ENCODE data around the gene KRT12.

Gene KRT12

DNA sequence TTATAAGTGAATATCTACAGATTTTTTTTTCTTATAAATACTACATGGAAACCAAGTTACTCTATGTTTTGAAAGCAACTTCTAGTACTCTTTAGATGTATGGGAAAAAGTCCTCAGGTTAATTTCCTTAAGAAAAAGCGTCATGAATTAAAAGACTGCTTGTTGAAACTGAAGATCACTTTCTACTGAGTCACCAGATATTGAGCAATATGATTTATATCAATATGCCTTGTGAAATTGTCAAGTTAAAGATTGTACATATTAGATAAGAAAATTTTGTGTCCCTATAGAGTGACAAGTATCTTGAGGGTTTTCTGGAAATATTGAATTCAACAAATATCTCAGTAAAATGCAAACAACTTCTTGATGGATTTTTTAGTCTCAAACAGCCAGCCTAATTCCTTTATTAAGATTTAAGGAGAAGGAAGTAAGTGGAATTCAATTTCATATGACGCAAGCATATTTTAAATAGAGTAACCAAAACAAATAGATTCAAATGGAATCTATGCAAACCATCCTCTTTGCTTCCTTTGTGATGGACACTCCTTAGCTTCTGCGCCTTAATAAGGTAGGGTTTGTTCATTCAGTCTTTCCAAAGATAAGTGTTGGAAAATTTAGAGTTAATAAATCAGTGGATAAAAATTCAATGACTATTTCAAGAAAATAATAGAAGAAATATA, 16.6 kb downstream of the KRT12 start:
- no peak overlapping the region for H3K4me3 ChIP-seq (ENCODE audit: low read length)
- no peak for DNase-seq (ENCODE audit: low read depth, low spot score)

DNA sequence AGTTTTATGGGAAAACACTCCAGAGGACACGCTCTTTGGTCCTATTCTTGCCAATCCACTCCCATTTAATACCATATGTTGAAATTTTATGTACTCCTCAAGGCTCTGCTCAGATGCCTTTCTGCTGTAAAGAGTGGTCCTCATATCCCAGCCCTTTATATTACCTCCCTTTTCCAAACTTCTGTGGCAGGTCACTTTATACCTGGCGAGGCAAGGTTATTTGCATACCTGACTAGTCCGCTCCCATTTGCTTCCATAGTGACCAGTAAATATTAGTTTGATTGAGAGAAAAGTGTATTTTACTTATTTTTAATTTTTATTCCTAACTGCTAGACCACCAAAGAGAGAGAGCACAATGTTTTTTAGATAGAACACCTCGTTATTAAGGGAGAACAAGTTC, 17.3 kb downstream of the KRT12 start:
- DNase-seq (ENCODE audit: low read depth, low spot score) = no peak
- H3K4me3 ChIP-seq (ENCODE audit: low read length) = no peak overlapping the region

DNA sequence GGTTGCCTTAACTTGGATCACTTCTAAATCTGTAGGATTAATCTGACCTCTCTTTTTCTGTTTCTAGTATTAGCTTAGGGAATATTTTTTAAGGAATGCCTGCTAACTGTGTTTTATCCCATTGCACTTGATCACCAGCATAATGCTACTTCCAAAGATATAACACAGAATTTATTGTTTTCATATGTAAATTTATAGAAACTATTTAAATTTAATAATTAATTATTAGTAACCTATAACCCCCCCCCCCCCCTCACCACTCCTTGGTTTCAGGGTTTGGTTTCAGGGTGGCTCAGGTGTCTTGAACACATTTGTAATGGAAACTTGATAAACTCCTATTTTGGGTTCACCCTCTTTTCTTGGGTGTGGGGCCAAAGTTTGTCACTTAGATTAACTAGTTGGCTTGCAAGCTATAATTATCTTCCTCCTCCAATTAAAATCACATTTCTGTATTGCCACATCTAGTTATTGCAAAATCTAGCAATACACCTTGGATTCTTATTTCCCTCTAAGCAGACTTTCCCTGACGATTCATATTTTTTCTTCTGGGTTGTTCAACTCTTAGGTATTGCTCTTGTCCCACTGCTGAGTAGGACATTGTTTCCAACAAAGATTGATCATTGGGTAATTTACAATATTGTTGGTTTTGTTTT, 18.3 kb downstream of the KRT12 start:
- no peak overlapping the region for H3K4me3 ChIP-seq (ENCODE audit: low read length)
- no peak for DNase-seq (ENCODE audit: low read depth, low spot score)

DNA sequence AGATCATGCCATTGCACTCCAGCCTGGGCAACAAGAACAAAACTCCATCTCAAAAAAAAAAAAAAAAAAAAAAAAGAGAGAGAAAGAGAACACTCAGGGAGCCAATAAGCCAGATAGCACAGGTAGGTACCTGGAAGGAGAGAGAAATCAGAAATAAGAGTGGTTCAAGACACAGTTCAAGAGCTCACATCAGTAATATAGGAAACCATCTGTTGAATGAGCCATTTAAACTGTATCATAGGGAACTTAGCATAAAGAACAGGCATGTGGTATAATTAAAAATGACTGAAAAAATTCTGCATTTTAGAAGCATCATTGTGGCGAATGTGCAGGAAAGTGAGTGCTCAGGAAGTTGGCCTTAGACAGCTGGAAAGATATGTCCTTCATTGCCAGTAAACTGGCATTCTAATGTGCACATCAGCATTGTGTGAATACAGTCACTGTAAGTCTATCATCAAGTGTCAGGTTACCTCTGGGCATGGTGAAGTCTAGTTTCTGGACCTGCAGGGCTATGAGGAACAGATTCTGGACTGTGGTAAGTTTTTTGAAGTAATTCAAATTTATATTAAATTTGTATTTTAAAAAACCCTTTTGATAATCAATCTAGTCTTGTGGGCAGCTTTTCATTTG, 20.4 kb downstream of the KRT12 start:
- H3K4me3 ChIP-seq (ENCODE audit: low read length) = no peak overlapping the region
- no peak for DNase-seq (ENCODE audit: low read depth, low spot score)

DNA sequence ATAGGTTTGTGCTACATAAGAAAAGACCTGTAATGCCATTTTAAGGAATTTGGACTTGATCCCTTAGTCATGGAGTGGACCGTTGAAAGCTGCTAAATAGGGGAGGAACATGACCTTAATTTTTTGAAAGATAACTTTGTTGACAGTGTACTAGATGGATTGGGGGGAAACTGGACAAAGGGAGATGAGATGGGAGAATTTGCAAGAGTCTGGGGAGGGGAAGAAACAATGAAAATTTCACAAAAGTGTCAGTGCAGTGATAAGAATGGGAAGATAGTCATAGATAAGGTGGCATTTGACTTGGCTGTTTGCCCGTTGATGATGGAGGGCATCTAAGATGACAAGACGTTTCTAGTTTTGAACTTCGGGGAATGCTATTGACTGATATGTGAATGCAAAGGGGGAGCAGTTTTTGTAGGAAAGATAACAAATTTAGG, 22.3 kb downstream of the KRT12 start:
- no peak for DNase-seq (ENCODE audit: low read depth, low spot score)
- H3K4me3 ChIP-seq (ENCODE audit: low read length) = no peak overlapping the region

DNA sequence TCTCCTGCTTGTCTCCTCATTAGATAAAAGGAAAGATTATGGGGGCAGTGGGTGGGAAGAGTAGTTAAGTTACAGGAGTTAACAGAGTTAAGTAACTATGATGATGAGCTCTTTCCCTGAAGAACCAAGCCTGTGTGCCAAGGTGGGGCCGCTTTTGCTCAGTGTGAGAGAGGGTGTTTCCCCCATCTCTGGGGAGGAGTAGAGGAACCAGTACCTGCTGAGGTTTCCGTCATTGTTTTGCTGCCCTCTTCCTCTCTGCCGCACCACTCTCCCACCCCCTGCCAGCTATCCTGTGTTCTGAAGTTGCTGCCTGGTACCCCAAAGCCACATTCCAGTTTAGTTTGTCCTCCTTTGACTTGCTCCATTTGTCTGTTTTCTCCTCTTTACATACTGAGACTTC, 23.8 kb downstream of the KRT12 start:
- DNase-seq (ENCODE audit: low read depth, low spot score) = no peak

DNA sequence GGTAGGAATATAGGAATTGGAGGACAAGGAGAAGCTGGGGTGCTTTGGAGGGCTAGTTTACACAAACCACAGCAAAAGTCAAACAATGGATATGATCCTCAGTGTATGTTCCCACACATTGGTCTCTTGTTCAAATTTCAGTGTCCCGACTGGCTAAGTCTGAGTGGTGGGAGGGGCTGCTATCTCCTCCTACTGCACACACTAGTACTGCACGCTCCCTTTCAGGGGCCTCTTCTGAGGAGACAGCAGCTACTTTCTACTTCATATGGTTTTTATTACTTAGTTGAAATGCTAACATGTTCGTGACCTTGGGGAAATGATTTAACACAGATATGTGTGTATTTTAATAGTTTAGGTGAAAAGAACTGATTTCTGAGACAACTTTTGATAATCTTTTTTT, 25.8 kb downstream of the KRT12 start:
- DNase-seq (ENCODE audit: low read depth, low spot score) = no peak

More for the DNA sequence above, 23.8 kb downstream of the KRT12 start:
- H3K4me3 ChIP-seq (ENCODE audit: low read length) = no peak overlapping the region

DNA sequence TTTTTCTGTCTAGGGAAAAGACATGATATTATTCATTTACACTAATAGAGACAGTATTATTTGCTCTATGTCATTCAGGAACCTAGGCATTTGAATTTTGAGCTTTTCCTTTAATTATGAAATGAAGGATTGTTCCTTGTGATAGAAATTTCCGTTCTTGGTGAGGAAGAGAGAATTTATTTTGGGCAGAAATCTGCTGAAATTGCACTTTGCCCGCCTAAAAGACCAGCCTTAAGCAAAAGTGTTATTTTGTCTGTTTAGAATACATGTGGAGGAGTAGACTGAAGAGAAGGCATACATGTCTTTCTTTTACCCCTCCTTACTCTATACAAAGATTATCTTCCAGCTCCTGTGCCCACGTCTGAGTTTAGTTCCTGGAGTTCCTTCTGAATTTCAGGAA, 27.8 kb downstream of the KRT12 start:
- no peak for DNase-seq (ENCODE audit: low read depth, low spot score)
- no peak overlapping the region for H3K4me3 ChIP-seq (ENCODE audit: low read length)

More for the DNA sequence above, 25.8 kb downstream of the KRT12 start:
- H3K4me3 ChIP-seq (ENCODE audit: low read length) = no peak overlapping the region

DNA sequence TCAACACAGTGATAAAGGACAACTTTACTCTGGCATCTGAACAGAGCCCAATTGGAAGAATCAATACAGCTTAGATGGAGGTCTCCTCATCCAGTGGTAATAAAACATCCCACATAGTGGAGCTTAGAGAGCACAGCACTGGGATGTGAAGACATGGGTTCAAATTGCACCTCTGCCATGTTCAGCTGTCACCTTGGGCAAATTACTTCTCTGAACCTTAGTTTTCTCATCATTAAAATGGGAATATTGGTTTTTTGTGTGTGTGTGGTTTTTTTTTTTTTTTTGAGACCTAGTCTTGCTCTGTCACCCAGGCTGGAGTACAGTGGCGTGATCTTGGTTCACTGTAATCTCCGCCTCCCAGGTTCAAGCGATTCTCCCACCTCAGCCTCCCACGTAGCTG, 31.0 kb downstream of the KRT12 start:
- DNase-seq (ENCODE audit: low read depth, low spot score) = no peak
- H3K4me3 ChIP-seq (ENCODE audit: low read length) = no peak overlapping the region

DNA sequence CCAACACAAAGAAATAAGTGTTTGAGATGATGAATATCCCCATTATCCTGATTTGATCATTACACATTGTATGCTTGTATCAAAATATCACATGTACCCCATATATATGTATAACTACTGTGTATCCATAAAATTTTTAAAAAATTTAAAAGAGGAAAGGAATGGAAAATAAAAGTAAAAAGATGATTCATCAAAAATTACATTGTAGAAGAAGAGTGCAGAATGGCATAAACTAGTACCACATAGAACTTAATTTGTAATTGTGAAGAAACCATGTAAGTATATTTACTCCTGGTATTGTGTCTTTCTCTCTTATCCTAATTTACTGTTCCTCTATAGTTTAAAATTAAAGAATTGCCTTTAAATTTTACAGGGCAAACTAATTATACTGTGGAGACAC, 33.1 kb downstream of the KRT12 start:
- H3K4me3 ChIP-seq (ENCODE audit: low read length) = no peak overlapping the region

DNA sequence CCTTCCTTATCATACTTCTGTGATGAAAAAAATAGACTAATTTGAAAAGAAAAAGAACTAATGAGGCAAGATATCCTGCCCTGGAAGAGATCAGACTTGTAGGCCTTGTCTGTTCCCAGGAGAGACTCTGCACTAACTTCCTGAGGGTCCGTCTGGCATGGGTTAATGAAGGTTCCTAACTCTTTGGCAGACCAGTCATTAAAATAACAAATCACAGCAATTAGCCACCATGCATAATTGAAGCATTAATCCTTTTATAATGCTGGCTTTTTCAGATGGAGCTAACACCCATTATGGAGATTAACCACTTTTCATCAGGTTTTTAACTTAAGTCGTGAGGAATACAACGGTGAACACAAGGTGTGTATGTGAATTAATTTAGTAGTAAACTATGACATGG, 34.2 kb downstream of the KRT12 start:
- no peak for DNase-seq (ENCODE audit: low read depth, low spot score)
- H3K4me3 ChIP-seq (ENCODE audit: low read length) = no peak overlapping the region

More for the DNA sequence above, 33.1 kb downstream of the KRT12 start:
- no peak for DNase-seq (ENCODE audit: low read depth, low spot score)

DNA sequence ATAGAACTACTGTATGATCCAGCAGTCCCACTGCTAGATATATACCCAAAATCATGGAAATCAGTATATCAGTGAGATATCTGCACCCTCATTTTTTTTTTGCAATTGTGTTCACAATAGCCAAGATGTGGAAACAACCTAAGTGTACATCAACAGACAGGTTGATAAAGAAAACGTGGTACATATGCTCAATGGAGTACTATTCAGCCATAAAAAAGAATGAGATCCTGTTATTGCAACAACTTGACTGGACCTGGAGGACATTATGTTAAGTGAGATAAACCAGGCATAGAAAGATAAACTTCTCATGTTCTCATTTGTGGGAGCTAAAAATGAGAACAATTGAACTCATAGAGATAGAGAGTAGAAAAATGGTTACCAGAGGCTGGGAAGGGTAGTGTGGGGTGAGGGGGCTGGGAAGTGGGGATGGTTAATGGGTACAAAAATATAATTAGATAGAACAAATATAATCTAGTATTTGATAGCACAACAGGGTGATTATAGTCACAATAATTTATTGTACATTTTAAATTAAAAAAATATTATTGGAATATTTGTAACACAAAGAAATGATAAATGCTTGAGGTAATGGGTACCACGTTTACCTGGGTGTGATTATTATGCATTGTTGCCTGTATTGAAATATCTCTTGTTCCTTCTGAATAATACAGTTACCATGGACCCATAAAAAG, 36.8 kb downstream of the KRT12 start:
- DNase-seq (ENCODE audit: low read depth, low spot score) = no peak
- H3K4me3 ChIP-seq (ENCODE audit: low read length) = no peak overlapping the region

DNA sequence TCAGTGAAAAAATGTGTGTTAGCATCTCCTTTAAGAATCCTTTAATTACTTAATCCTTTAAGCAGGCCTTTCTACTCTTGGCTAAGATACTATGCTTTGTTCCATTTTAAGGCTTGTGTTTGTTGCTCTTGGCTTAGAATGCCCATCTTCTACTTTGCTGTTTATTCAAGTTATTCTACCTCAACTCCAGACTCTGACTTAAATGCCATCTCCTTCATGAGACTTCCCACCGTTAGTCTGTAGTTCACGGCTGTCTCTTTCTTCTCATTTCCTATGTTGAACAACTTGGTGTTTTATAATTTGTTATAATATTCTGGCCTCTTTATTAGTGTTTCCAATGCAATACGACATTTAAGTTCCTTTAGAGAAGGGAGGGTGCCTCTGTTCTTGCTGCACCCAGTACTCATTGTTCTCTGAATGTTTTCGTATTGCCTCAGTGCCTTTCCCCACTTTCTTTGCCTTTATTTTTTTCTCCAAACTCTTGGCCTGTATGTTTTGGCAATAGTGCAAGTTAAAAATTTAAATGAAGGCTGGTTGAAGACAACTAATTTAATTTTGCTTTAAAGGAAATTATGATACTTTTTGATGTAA, 38.5 kb downstream of the KRT12 start:
- no peak for DNase-seq (ENCODE audit: low read depth, low spot score)
- peak overlapping the region; percentile 32 for H3K4me3 ChIP-seq (ENCODE audit: low read length)

DNA sequence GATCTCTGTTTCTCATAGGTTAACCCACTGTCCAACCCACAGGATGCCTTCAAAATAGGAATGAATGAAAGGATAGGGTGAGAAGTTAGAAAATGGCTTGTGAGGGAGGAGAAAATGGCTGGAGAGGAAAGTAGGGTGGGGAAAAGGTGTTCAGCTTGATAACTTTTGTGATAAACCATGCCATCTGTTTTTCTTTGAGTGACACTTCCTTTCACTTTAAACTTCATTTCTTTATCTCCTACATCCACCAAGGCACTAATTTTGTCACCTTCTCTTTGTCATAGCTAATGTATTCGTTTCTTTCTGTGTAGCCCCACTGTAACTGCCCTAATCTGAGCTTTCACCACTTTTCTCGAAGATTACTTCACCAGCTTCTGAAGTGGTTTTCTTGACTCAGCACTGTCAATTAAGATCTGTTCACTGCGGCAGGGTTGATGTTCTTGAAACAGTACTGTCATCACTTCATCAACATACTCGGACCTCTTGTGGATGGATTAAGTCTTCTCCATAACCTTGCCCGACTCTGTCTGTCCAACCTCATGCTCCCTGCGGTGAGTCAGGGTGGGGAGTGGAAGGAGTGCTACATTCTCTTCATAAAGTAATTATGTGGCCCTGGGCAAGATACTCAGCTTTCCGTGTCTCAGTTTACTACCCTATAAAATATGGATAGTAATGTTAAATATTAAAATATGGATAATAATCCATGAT, 39.1 kb downstream of the KRT12 start:
- DNase-seq (ENCODE audit: low read depth, low spot score) = peak; percentile 94

DNA sequence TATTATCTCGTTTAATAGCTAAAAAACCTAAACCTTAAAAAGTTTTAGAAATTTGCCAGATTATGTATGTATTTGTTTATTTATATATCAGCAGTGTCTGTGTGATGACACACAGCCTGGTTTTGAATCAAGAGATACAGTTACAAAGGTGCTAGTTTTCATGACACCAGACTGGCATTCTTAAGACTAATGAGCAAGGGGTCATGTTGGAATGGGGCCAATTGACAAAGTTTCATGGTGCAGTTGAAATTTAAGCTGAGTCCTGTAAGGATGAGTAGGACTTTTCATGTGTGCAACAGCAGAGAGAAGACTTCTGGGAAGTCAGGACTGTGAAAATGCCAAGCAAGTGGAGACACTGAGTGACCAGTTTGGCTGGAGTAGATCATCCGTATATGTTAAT, 41.4 kb downstream of the KRT12 start:
- no peak for DNase-seq (ENCODE audit: low read depth, low spot score)
- H3K4me3 ChIP-seq (ENCODE audit: low read length) = no peak overlapping the region

More for the DNA sequence above, 39.1 kb downstream of the KRT12 start:
- peak overlapping the region; percentile 32 for H3K4me3 ChIP-seq (ENCODE audit: low read length)

DNA sequence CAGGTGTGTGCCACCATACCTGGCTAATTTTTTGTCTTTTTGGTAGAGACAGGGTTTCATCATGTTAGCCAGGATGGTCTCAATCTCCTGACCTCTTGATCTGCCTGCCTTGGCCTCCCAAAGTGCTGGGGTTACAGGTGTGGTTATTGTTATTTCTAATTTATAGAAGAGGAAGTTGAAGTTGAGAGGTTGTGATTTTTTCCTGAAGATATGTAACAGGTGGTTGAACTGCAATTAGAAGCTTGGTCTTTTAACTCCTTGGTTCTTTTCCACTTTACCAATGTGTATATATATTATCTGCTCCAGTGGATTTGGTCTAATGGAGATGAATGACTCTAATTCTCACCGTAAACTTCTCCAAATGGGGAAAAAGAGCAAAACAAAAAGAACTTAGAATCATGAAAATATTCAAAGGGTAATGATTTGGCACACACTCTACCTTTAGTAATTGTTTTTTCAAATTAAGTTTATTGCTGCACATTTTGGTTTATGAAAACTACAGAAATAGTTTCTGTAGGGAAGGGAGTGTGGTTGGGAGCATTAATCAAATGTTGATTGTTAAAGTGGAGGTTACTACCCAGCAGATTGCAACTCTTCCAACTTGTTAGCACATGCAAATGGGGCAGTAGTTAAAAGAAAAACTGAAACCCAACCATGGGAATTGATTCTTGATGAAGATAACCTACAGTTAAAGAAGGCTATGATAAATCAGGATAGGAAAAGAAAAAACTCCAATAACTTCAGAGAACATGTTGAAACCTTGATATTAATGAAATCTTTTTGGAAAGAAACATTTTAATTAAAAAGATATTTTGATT, 42.8 kb downstream of the KRT12 start:
- no peak for DNase-seq (ENCODE audit: low read depth, low spot score)

DNA sequence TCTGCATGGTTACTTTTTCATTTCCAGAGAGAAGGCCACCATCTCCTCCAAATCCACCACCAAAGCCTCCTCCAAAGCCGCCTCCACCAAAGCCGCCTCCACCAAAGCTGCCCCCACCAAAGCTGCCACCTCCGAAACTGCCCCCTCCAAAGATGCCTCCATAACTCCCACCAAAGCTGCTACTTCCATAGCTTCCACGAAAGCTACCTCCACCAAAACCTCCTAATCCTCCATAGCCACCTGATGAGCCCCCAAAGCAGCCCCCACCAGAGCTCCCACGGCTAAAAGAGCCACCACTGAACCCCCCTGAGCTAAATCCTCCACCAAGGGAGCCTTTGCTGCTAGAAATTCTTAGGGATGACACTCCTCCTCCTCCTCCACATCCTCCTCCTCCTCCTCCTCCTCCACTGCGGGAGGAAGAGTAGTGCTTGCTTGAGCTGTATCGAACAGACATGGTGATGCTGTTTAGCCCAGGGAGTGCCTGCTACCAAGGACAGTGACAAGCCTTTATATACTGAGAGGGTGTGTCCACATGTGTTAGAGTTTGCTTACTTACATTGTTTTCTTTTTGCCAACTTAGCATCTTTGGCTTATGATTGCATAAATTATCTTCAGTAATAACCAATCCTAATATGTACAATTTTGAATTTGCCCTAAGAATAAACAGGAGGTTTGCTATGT, 44.8 kb downstream of the KRT12 start, which contains the start of gene KRT10:
Gene KRT10, minus strand, starts transcription at position 483 of the 681 bp plus-strand sequence. Its CDS starts 29 bp downstream, at position 454.
- DNase-seq (ENCODE audit: low read depth, low spot score) = no peak
- no peak within 1 kb of the TSS for H3K4me3 ChIP-seq (ENCODE audit: low read length)

More for the DNA sequence above, 42.8 kb downstream of the KRT12 start:
- H3K4me3 ChIP-seq (ENCODE audit: low read length) = no peak overlapping the region
